GM12878 (cell line): ENCODE measurements around the gene RPS2. TPM values are rescaled to one million over a fixed set of nuclear protein-coding genes. Genes with fewer than 3 reads are reported as not detected.

ENCODE experiments used
- ASH2L ChIP-seq: fragments of 300-600, 200-600 bp; sonication (generic); IDR thresholded peaks from 2 replicates; pipeline ENCODE4 v1.6.1; 2017; ENCODE audit warnings: low read depth, mild to moderate bottlenecking, borderline replicate concordance
- CHD1 ChIP-seq: IDR thresholded peaks from 2 replicates; pipeline ENCODE4 v1.6.1; 2012; ENCODE audit warnings: low read depth, low read length, improper control_type of control experiment
- CHD2 ChIP-seq: IDR thresholded peaks from 2 replicates; pipeline ENCODE4 v1.6.1; 2011; ENCODE audit warnings: low read depth, low read length, improper control_type of control experiment, borderline replicate concordance
- ESRRA ChIP-seq: IDR thresholded peaks from 2 replicates; pipeline ENCODE4 v1.6.1; 2012; ENCODE audit warnings: mild to moderate bottlenecking, low read length, improper control_type of control experiment
- LARP7 ChIP-seq: fragments of 450-650 bp; IDR thresholded peaks from 2 replicates; pipeline ENCODE4 v1.6.1; 2017; ENCODE audit warnings: mild to moderate bottlenecking
- POU2F2 ChIP-seq: IDR thresholded peaks from 3 replicates; pipeline ENCODE4 v1.6.1; 2011; ENCODE audit warnings: low read depth, mild to moderate bottlenecking, low read length, borderline replicate concordance
- RELA ChIP-seq: fragments of 450-650 bp; IDR thresholded peaks from 2 replicates; pipeline ENCODE4 v1.8.0; 2014; ENCODE audit warnings: borderline replicate concordance; ENCODE audit not compliant: partially characterized antibody
- SREBF2 ChIP-seq: IDR thresholded peaks from 2 replicates; pipeline ENCODE4 v1.6.1; 2012; ENCODE audit warnings: mild to moderate bottlenecking, low read length
- STAT1 ChIP-seq: fragments of 450-650 bp; conservative IDR thresholded peaks from 2 replicates; pipeline ENCODE4 v1.6.1; 2014; ENCODE audit warnings: antibody characterized with exemption, mild to moderate bottlenecking
- TAF1 ChIP-seq: IDR thresholded peaks from 2 replicates; pipeline ENCODE4 v1.6.1; 2011; ENCODE audit warnings: mild to moderate bottlenecking, low read depth, low read length, borderline replicate concordance
- TARDBP ChIP-seq: IDR thresholded peaks from 2 replicates; pipeline ENCODE4 v1.6.1; 2016; ENCODE audit warnings: borderline replicate concordance
- ZNF207 ChIP-seq: fragments of 450-650 bp; IDR thresholded peaks from 2 replicates; pipeline ENCODE4 v1.6.1; 2014; ENCODE audit warnings: antibody characterized with exemption, mild to moderate bottlenecking, borderline replicate concordance
- polyA plus RNA-seq, 11 experiments: library from polyadenylated mRNA; depleted of rRNA in 4 of 11; unstranded in 6 of 11; stranded (reverse) in 5 of 11; fragments of >200 nt; fragmentation: Nextera tagmentation in 4 of 11; fragmentation: Illumina TruSeq in 1 of 11; extraction: Ambion mirVana in 4 of 11; extraction: Trizol in 1 of 11; gene quantifications; 1 replicate in 1 of 11; 2 replicates in 10 of 11; pipeline versions ENCODE4 v1.2.1 to v1.2.3, GENCODE V29; 2011 to 2016; ENCODE audit warnings: inconsistent platforms in 2 of 11, missing spikeins in 2 of 11, low read depth in 1 of 11
- total RNA-seq, 4 experiments: library from RNA; depleted of rRNA in 3 of 4; stranded (reverse); fragments of >200 nt in 3 of 4; fragmentation: Illumina TruSeq in 1 of 4; extraction: Trizol in 1 of 4; gene quantifications; 2 replicates each; pipeline versions ENCODE4 v1.2.1 to v1.2.3, GENCODE V29; 2013 to 2021
- TF ChIP-seq, protein P1 (sequence below): IDR thresholded peaks from 2 replicates; pipeline ENCODE4 v1.6.1; 2012; ENCODE audit warnings: low read depth, low read length, improper control_type of control experiment
- TF ChIP-seq, protein P2 (sequence below): fragments of 450-650 bp; IDR thresholded peaks from 2 replicates; pipeline ENCODE4 v1.6.1; 2017; ENCODE audit warnings: borderline replicate concordance
- TF ChIP-seq, protein P3 (sequence below): IDR thresholded peaks from 2 replicates; pipeline ENCODE4 v1.6.1; 2012; ENCODE audit warnings: improper control_type of control experiment, low read depth, low read length; ENCODE audit not compliant: insufficient replicate concordance
- TF ChIP-seq, protein P4 (sequence below): IDR thresholded peaks from 2 replicates; pipeline ENCODE4 v1.6.1; 2012; ENCODE audit warnings: low read length, inconsistent platforms
- TF ChIP-seq, protein P5 (sequence below): IDR thresholded peaks from 2 replicates; pipeline ENCODE4 v1.6.1; 2011; ENCODE audit warnings: borderline replicate concordance, low read depth, mild to moderate bottlenecking, moderate library complexity, low read length; ENCODE audit not compliant: insufficient read depth, poor library complexity, severe bottlenecking

The RPS2 gene
- total and polyA plus RNA-seq, 10 of the 15 experiments (the other 5 are each of a cell fraction or from before 2014, with no cell fraction given) = 1,295 to 7,121 (median 3,933) TPM

DNA sequence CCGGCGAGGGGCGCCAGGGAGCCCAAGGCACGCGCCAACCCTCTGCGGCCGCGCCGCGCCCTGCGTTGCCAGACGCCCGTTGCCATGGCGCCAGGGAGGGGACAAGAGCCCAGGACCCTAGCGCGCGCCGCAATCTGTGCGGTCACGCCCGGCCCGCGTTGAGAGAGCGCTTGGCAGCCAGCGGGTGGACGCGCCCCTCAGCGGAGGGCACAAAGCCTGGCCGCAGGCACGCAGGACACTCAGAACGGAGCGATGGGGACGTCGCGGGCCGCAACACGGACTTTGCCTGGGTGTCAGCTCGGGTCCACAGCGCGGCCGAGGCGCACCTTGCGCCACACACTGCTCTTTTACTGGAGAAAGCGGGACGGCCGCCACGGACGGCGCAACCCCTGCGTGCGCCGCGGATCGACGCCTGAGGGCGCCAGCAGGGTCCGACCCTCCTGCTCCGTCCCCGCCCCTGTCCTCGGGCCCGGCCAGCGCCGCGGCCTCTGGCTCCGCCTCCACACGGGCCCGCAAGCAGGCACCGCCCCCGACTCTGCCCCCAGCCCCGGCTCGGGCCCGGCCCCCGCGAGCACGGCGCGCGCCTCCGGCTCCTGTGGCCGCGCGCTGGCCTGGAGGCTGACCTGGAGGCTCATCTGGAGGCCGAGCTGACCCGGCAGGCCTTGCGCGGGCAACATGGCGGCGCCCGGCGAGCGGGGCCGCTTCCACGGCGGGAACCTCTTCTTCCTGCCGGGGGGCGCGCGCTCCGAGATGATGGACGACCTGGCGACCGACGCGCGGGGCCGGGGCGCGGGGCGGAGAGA lies 19.1 kb upstream of the RPS2 start, which contains the start of gene GFER (continued):
- TF ChIP-seq, protein P1, sequence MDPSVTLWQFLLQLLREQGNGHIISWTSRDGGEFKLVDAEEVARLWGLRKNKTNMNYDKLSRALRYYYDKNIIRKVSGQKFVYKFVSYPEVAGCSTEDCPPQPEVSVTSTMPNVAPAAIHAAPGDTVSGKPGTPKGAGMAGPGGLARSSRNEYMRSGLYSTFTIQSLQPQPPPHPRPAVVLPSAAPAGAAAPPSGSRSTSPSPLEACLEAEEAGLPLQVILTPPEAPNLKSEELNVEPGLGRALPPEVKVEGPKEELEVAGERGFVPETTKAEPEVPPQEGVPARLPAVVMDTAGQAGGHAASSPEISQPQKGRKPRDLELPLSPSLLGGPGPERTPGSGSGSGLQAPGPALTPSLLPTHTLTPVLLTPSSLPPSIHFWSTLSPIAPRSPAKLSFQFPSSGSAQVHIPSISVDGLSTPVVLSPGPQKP = no peak
- TF ChIP-seq ESRRA (peak; percentile 68; the same call in 1 of the 2 replicates), ZNF207 (peak; percentile 49; the same call in 1 of the 2 replicates), CHD1 (0 out of 2 replicates have a peak, but pooled peaks have one; percentile 42), RELA (peak; percentile 46), LARP7 (peak; percentile 88), SREBF2 (no peak), TAF1 (peak; percentile 83; the same call in 1 of the 2 replicates), TARDBP (no peak), STAT1 (no peak), ASH2L (0 out of 2 replicates have a peak, but pooled peaks have one; percentile 49), POU2F2 (peak; percentile 85), CHD2 (no peak)
- TF ChIP-seq, protein P2, sequence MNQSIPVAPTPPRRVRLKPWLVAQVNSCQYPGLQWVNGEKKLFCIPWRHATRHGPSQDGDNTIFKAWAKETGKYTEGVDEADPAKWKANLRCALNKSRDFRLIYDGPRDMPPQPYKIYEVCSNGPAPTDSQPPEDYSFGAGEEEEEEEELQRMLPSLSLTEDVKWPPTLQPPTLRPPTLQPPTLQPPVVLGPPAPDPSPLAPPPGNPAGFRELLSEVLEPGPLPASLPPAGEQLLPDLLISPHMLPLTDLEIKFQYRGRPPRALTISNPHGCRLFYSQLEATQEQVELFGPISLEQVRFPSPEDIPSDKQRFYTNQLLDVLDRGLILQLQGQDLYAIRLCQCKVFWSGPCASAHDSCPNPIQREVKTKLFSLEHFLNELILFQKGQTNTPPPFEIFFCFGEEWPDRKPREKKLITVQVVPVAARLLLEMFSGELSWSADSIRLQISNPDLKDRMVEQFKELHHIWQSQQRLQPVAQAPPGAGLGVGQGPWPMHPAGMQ = no peak
- TF ChIP-seq, protein P3, sequence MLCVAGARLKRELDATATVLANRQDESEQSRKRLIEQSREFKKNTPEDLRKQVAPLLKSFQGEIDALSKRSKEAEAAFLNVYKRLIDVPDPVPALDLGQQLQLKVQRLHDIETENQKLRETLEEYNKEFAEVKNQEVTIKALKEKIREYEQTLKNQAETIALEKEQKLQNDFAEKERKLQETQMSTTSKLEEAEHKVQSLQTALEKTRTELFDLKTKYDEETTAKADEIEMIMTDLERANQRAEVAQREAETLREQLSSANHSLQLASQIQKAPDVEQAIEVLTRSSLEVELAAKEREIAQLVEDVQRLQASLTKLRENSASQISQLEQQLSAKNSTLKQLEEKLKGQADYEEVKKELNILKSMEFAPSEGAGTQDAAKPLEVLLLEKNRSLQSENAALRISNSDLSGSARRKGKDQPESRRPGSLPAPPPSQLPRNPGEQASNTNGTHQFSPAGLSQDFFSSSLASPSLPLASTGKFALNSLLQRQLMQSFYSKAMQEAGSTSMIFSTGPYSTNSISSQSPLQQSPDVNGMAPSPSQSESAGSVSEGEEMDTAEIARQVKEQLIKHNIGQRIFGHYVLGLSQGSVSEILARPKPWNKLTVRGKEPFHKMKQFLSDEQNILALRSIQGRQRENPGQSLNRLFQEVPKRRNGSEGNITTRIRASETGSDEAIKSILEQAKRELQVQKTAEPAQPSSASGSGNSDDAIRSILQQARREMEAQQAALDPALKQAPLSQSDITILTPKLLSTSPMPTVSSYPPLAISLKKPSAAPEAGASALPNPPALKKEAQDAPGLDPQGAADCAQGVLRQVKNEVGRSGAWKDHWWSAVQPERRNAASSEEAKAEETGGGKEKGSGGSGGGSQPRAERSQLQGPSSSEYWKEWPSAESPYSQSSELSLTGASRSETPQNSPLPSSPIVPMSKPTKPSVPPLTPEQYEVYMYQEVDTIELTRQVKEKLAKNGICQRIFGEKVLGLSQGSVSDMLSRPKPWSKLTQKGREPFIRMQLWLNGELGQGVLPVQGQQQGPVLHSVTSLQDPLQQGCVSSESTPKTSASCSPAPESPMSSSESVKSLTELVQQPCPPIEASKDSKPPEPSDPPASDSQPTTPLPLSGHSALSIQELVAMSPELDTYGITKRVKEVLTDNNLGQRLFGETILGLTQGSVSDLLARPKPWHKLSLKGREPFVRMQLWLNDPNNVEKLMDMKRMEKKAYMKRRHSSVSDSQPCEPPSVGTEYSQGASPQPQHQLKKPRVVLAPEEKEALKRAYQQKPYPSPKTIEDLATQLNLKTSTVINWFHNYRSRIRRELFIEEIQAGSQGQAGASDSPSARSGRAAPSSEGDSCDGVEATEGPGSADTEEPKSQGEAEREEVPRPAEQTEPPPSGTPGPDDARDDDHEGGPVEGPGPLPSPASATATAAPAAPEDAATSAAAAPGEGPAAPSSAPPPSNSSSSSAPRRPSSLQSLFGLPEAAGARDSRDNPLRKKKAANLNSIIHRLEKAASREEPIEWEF = no peak
- TF ChIP-seq, protein P4, sequence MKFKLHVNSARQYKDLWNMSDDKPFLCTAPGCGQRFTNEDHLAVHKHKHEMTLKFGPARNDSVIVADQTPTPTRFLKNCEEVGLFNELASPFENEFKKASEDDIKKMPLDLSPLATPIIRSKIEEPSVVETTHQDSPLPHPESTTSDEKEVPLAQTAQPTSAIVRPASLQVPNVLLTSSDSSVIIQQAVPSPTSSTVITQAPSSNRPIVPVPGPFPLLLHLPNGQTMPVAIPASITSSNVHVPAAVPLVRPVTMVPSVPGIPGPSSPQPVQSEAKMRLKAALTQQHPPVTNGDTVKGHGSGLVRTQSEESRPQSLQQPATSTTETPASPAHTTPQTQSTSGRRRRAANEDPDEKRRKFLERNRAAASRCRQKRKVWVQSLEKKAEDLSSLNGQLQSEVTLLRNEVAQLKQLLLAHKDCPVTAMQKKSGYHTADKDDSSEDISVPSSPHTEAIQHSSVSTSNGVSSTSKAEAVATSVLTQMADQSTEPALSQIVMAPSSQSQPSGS = no peak
- TF ChIP-seq, protein P5, sequence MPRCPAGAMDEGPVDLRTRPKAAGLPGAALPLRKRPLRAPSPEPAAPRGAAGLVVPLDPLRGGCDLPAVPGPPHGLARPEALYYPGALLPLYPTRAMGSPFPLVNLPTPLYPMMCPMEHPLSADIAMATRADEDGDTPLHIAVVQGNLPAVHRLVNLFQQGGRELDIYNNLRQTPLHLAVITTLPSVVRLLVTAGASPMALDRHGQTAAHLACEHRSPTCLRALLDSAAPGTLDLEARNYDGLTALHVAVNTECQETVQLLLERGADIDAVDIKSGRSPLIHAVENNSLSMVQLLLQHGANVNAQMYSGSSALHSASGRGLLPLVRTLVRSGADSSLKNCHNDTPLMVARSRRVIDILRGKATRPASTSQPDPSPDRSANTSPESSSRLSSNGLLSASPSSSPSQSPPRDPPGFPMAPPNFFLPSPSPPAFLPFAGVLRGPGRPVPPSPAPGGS = peak; percentile 50
